D341Med (cell line): Measurements from ENCODE around the gene CFHR4.
"Not testable (repeated sequence)": the region's sequence is repeated elsewhere in the genome, so short reads cannot be mapped to it uniquely, and the experiment has no call there.

Source experiments
- DNase-seq: peaks from one replicate; pipeline ENCODE4 v3.0.0; 2012; ENCODE audit warnings: low spot score

Gene CFHR4

DNA sequence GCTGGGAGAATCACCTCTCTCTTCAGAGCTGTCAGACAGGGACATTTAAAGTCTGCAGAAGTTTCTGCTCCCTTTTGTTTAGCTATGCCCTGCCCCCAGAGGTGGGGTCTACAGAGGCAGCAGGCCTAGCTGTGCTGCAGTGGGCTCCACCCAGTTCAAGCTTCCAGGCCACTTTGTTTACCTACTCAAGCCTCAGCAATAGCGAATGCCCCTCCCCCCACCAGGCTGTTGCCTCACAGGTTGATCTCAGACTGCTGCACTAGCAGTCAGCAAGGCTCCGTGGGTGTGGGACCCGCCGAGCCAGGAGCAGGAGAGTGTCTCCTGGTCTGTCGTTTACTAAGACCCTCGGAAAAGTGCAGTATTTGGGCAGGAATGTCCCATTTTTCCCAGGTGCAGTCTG is 53.6 kb downstream of the CFHR4 start:
- DNase-seq = not testable (repeated sequence)

DNA sequence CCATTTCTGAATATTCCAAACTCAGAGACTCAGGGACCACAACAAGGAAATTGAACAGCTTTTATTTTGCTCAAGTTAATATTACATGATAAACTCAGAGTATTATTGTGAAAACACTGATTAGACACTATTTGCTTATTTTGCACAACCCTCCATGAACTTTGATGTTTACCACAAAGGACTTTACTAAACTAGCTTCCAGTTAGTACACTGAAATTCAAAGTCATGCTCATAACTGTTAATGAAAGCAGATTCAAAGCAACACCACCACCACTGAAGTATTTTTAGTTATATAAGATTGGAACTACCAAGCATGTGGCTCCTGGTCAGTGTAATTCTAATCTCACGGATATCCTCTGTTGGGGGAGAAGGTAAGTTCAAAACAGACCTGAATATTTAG is 55.7 kb downstream of the CFHR4 start, which contains the start of gene CFHR2:
Gene CFHR2, plus strand, starts transcription at position 171 of the 400 bp plus-strand sequence. Its CDS starts 143 bp downstream, at position 314.
- DNase-seq = not testable (repeated sequence)

DNA sequence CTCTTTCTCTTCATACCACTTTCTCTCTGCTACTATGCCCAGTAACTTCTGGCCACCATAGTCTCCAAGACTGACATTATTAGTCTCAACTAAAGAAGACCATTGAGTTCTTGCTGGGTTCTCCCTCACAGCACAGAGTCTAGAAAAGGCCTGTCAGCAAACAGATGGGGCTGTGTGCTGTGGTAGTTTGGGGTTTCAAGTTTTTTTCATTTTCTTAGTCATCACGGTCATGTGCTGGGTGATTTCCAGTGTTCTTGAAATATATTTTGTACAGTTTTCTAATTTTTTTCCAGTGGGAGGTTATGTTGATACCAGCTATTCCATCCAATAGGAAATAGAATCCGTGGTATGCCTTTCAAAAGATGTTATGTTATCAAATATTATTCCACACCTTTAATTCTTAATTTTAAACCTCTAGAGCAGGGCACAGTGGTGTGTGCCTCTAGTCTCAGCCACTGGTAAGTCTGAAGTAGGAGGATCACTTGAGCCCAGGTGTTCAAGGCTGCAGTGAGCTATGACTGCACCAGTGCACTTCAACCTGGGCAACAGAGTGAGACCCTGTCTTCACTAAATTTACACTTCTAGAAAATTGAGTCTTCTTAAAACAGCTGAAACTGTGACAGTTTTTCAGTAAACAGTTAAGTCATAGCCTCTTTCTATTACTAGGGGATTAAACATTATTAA is 64.0 kb downstream of the CFHR4 start:
- no peak for DNase-seq

DNA sequence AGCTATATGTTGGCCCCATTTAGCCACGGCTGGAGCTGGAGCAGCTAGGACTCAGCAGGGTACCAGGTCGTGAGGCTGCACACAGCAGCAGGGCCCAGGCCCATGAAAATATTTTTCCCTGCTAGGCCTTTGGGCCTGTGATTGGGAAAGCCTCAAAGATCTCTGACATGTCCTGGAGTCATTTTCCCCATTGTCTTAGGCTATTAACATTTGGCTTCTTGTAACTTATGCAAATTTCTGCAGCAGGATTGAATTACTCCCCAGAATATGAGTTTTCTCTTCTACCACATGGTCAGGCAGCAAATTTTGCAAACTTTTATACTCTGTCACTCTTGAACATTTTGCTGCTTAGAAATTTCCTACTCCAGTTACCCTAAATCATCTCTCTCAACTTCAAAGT is 66.9 kb downstream of the CFHR4 start:
- no peak for DNase-seq

DNA sequence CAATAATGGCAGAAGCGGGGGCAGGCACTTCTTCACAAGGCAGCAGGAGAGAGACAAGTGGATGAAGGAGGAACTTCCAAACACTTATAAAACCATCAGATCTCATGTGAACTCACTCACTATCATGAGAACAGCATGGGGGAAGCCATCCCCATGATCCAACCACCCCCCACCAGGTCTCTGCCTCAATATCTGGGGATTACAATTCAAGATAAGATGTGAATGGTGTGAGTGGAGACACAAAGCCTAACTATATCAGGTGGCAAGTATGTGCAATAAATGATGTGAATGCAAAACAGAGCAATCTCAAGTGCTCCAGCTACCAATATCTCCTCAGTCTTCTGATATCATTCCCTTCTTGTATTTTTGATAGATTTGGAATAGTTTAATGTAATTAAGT is 68.1 kb downstream of the CFHR4 start:
- DNase-seq = no peak

DNA sequence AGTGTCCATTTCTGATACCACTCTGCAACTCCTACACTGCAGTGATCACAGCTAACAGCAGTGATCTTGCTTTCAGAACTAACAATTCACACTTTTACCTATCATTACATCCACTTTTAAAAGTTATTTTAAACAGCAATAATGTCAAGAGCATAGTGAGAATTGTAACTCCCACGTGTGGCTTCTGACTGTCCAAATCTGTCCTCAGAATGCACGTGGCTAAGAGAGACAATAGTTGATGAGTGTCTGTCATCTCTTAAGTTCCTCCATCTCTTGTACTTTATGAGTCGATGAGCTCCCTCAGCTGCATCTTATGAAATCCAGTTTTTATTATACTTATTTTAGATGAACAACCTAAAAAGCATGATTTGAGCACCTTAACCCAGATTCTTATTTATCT is 73.0 kb downstream of the CFHR4 start:
- no peak for DNase-seq
